ENCODE data around the gene R3HDM2. TPM values are rescaled to one million over a fixed set of nuclear protein-coding genes. Genes with fewer than 3 reads are reported as not detected.

Gene R3HDM2
- total and polyA plus RNA-seq, 2 donors (not counting 1 experiment from before 2014, with no cell fraction given): 104 to 129 TPM

DNA sequence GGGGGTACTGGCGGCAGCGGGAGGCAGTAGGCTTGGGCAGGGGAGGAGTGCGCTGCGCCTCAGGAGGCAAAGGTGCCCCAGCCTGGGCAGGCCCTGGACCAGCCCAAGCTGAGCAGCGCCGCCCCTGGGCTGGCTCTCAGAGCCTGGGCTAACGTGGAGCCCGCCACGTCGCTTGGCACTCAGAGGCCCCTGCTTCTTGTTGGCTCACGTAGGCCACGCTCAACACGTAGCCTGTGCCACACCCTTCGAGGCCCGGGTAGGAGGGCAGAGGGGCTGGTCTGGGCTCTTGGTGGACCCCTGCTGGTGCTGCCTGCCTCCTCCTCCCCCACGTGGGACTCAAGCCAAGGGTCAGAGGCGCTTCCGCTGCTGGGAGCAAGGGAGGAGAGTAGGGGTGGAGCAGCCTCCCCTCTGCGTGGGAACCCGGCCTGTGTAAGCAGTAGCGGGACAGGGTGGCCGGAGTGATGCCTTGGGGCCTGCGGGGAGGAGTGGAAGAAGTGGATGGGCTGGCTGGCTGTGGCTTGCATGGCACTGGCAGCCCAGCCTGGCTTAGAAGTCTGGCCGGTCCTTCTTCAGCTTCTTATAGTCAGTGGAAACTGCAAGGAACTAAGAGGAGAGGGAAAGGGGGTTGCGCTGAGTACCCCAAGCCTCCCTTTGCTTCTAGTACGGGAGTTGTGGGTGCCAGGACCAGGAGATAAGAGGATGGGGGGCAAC is 195.7 kb downstream of the R3HDM2 start:
- H3K4me1 Mint-ChIP-seq: peaks cover 91% of the 10 kb centered on the region
- 68% methylated on average over 20 of the region's 26 CpGs for WGBS (ENCODE audit: insufficient coverage)
- Histone ChIP-seq H3K4me2 (replicated peaks; ENCODE audit: low read depth, low read length, poor library complexity, severe bottlenecking) (peak overlapping the region; percentile 84), H3K36me3 (replicated peaks in 1 of 2; ENCODE audit: control extremely low read depth in 1 of 2, control insufficient read depth in 1 of 2, extremely low read depth in 1 of 2, insufficient read depth in 2 of 2, low read length in 1 of 2) (peaks cover 0 to 37% of the 10 kb centered on the region in 2 experiments), H3K9me3 (ENCODE audit: control extremely low read depth in 1 of 3, control insufficient read depth in 2 of 3, insufficient read depth in 1 of 3, low read length in 2 of 3) (peaks cover 0 to 11% (median 0%) of the 10 kb centered on the region in 3 donors), H3K27me3 (replicated peaks in 1 of 4; ENCODE audit: control extremely low read depth in 1 of 4, control insufficient read depth in 3 of 4, insufficient read depth in 4 of 4, low read length in 3 of 4) (peaks cover 0 to 35% (median 14%) of the 10 kb centered on the region in 4 experiments), H3K79me2 (ENCODE audit: control insufficient read depth, insufficient read depth, low read length) (peaks cover 32% of the 10 kb centered on the region), H3K4me1 (ENCODE audit: control insufficient read depth in 2 of 2, insufficient read depth in 2 of 2, low read length in 2 of 2) (peaks cover 76 to 89% of the 10 kb centered on the region in 2 donors), H3K9ac (ENCODE audit: low read length) (peak overlapping the region; percentile 50), H3K4me3 (ENCODE audit: control extremely low read depth in 1 of 5, extremely low read depth in 1 of 5, insufficient read depth in 1 of 5, low read depth in 2 of 5, low read length in 4 of 5) (peak overlapping the region in 4 of 5 experiments; percentile 10 to 56 (median 14)), H2AFZ (ENCODE audit: insufficient read depth, low read depth, low read length, poor library complexity, severe bottlenecking) (peak overlapping the region; percentile 68), H3K27ac (ENCODE audit: low read length in 2 of 2) (peak overlapping the region; percentile 86 to 88), H4K20me1 (ENCODE audit: control insufficient read depth, insufficient read depth, low read length, poor library complexity, severe bottlenecking) (peaks cover 12% of the 10 kb centered on the region)
- DNase-seq: no peak
- peak overlapping the region; percentile 100 for H3K27ac Mint-ChIP-seq
- intact Hi-C loops (cut with micrococcal nuclease): loop anchor here (10.0 kb wide), 1 partner anchor 480 kb away; the partner anchor contains the start of gene PRIM1
- H3K4me3 Mint-ChIP-seq: peak overlapping the region; percentile 88
- peak; percentile 52 for ATAC-seq (ENCODE audit: low read depth)
- POLR2A ChIA-PET: interaction anchor here (9.2 to 11.2 kb wide), 2 partner anchors 10 to 20 kb away, joined by 89 to 110 read pairs; partner anchors contain the start of gene NXPH4
- no peak for TF ChIP-seq EZH2 (IDR thresholded peaks at IDR 0.05; ENCODE audit: borderline replicate concordance, insufficient read depth, low read depth, low read length, poor library complexity, severe bottlenecking)
- H3K9me3 Mint-ChIP-seq (ENCODE audit: insufficient read depth): no peaks in the 10 kb centered on the region
- CTCF ChIA-PET: interaction anchor here (12.1 to 31.1 kb wide), 2 partner anchors 7 to 19 kb away, joined by 360 to 838 read pairs; partner anchors contain the start of genes NXPH4 and SHMT2
- peaks cover 12% of the 10 kb centered on the region for H3K27me3 Mint-ChIP-seq

DNA sequence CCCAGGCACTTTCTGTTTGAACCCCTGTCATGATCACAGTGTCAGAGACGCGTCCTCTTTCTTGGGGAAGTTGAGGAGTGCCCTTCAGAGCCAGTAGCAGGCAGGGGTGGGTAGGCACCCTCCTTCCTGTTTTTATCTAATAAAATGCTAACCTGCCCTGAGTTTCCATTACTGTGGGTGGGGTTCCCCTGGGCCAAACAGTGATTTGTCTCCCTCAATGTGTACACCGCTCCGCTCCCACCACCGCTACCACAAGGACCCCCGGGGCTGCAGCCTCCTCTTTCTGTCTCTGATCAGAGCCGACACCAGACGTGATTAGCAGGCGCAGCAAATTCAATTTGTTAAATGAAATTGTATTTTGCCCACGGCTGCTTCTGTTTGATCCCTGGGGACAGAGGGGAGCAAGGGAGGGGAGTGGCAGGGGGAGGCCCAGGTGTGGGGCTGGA is 196.2 kb downstream of the R3HDM2 start:
- peak overlapping the region; percentile 68 for H2AFZ ChIP-seq (ENCODE audit: insufficient read depth, low read depth, low read length, poor library complexity, severe bottlenecking)
- H3K36me3 ChIP-seq (replicated peaks in 1 of 2; ENCODE audit: control extremely low read depth in 1 of 2, control insufficient read depth in 1 of 2, extremely low read depth in 1 of 2, insufficient read depth in 2 of 2, low read length in 1 of 2): peaks cover 0 to 37% of the 10 kb centered on the region in 2 experiments
- peak overlapping the region; percentile 86 to 88 for H3K27ac ChIP-seq (ENCODE audit: low read length in 2 of 2)
- Mint-ChIP-seq H3K9me3 (ENCODE audit: insufficient read depth) (no peaks in the 10 kb centered on the region), H3K27ac (peak overlapping the region; percentile 100), H3K4me1 (peaks cover 92% of the 10 kb centered on the region), H3K27me3 (peaks cover 12% of the 10 kb centered on the region), H3K4me3 (peak overlapping the region; percentile 88)
- H3K4me3 ChIP-seq (ENCODE audit: control extremely low read depth in 1 of 5, extremely low read depth in 1 of 5, insufficient read depth in 1 of 5, low read depth in 2 of 5, low read length in 4 of 5): peak overlapping the region in 4 of 5 experiments; percentile 10 to 56 (median 14)
- CTCF ChIA-PET: interaction anchor here (12.1 to 31.1 kb wide), 2 partner anchors 6 to 19 kb away, joined by 360 to 838 read pairs; partner anchors contain the start of genes NXPH4 and SHMT2
- peaks cover 73 to 86% of the 10 kb centered on the region in 2 donors for H3K4me1 ChIP-seq (ENCODE audit: control insufficient read depth in 2 of 2, insufficient read depth in 2 of 2, low read length in 2 of 2)
- H4K20me1 ChIP-seq (ENCODE audit: control insufficient read depth, insufficient read depth, low read length, poor library complexity, severe bottlenecking): peaks cover 15% of the 10 kb centered on the region
- H3K9ac ChIP-seq (ENCODE audit: low read length): peak overlapping the region; percentile 50
- 14% methylated on average over 9 of the region's 10 CpGs for WGBS (ENCODE audit: insufficient coverage)
- DNase-seq (peak; percentile 82), ATAC-seq (ENCODE audit: low read depth) (peak; percentile 63)
- peaks cover 0 to 11% (median 0%) of the 10 kb centered on the region in 3 donors for H3K9me3 ChIP-seq (ENCODE audit: control extremely low read depth in 1 of 3, control insufficient read depth in 2 of 3, insufficient read depth in 1 of 3, low read length in 2 of 3)
- H3K79me2 ChIP-seq (ENCODE audit: control insufficient read depth, insufficient read depth, low read length): peaks cover 38% of the 10 kb centered on the region
- peak overlapping the region; percentile 84 for H3K4me2 ChIP-seq (replicated peaks; ENCODE audit: low read depth, low read length, poor library complexity, severe bottlenecking)
- intact Hi-C loops (cut with micrococcal nuclease): loop anchor here (1.0 to 10.0 kb wide), 2 partner anchors 8 to 480 kb away; partner anchors contain the start of gene PRIM1
- peaks cover 0 to 35% (median 14%) of the 10 kb centered on the region in 4 experiments for H3K27me3 ChIP-seq (replicated peaks in 1 of 4; ENCODE audit: control extremely low read depth in 1 of 4, control insufficient read depth in 3 of 4, insufficient read depth in 4 of 4, low read length in 3 of 4)
- POLR2A ChIA-PET: interaction anchor here (11.2 kb wide), 1 partner anchor 10 kb away, joined by 89 read pairs; no protein-coding TSS in a partner anchor
- TF ChIP-seq, protein P1, sequence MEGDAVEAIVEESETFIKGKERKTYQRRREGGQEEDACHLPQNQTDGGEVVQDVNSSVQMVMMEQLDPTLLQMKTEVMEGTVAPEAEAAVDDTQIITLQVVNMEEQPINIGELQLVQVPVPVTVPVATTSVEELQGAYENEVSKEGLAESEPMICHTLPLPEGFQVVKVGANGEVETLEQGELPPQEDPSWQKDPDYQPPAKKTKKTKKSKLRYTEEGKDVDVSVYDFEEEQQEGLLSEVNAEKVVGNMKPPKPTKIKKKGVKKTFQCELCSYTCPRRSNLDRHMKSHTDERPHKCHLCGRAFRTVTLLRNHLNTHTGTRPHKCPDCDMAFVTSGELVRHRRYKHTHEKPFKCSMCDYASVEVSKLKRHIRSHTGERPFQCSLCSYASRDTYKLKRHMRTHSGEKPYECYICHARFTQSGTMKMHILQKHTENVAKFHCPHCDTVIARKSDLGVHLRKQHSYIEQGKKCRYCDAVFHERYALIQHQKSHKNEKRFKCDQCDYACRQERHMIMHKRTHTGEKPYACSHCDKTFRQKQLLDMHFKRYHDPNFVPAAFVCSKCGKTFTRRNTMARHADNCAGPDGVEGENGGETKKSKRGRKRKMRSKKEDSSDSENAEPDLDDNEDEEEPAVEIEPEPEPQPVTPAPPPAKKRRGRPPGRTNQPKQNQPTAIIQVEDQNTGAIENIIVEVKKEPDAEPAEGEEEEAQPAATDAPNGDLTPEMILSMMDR (IDR thresholded peaks at IDR 0.05): no peak
- TF ChIP-seq EZH2 (IDR thresholded peaks at IDR 0.05; ENCODE audit: borderline replicate concordance, insufficient read depth, low read depth, low read length, poor library complexity, severe bottlenecking): no peak

All from B cell (primary cell).